ENCODE measurements around the gene GDAP2. TPM values are rescaled to one million over a fixed set of nuclear protein-coding genes. Genes with fewer than 3 reads are reported as not detected.

The GDAP2 gene
- total RNA-seq, 4 donors from 2014 or later = 9.6 to 43.5 (median 31.5) TPM

- Histone ChIP-seq H3K4me3 (no peak overlapping the region), H3K4me1 (no peaks in the 10 kb centered on the region), H3K27me3 (no peaks in the 10 kb centered on the region), H3K36me3 (no peaks in the 10 kb centered on the region), H3K9me3 (no peaks in the 10 kb centered on the region), H3K27ac (no peak overlapping the region)
- intact Hi-C loops (cut with DNase I; ENCODE audit: low total_unique reads) = no loop called here
- TF ChIP-seq POLR2A (IDR thresholded peaks at IDR 0.05) (no peak), CTCF (IDR thresholded peaks at IDR 0.05) (no peak), EP300 (IDR thresholded peaks at IDR 0.05; ENCODE audit: low read depth) (no peak), POLR2AphosphoS5 (IDR thresholded peaks at IDR 0.05) (no peak)
- WGBS, 2 donors (ENCODE audit: low coverage in 1 of 2) = 86% methylated on average over 1 of the region's 1 CpG; no CpG with 5 or more reads in 1 of the 2 donors
- DNase-seq = no peak
- in situ Hi-C loops (cut with MboI; ENCODE audit: low pct_ligation_motif_present in 1 of 4, low pct_unique_long_range_greater_than_20kb in 1 of 4, low sequenced_read_pairs in 3 of 4) = no loop called here
These were observed 93.4 kb downstream of the GDAP2 start for GRCh38 chr1:117836069-117836468.

- H3K36me3 ChIP-seq = no peaks in the 10 kb centered on the region
- in situ Hi-C loops (cut with MboI; ENCODE audit: low pct_ligation_motif_present in 1 of 4, low pct_unique_long_range_greater_than_20kb in 1 of 4, low sequenced_read_pairs in 3 of 4) = no loop called here
- intact Hi-C loops (cut with DNase I; ENCODE audit: low total_unique reads) = no loop called here
- H3K9me3 ChIP-seq = no peaks in the 10 kb centered on the region
- WGBS, 2 donors (ENCODE audit: low coverage in 1 of 2) = 72 to 89% methylated on average over 4 of the region's 4 CpGs
- H3K27me3 ChIP-seq = no peaks in the 10 kb centered on the region
- TF ChIP-seq CTCF (IDR thresholded peaks at IDR 0.05) (no peak), EP300 (IDR thresholded peaks at IDR 0.05; ENCODE audit: low read depth) (no peak), POLR2A (IDR thresholded peaks at IDR 0.05) (no peak), POLR2AphosphoS5 (IDR thresholded peaks at IDR 0.05) (no peak)
- no peaks in the 10 kb centered on the region for H3K4me1 ChIP-seq
- H3K4me3 ChIP-seq = no peak overlapping the region
- DNase-seq = no peak
- H3K27ac ChIP-seq = no peak overlapping the region
These were observed 95.0 kb downstream of the GDAP2 start for GRCh38 chr1:117834416-117834815.

GRCh38 chr1:117832453-117832852 lies 97.0 kb downstream of the GDAP2 start:
- Histone ChIP-seq H3K9me3 (no peaks in the 10 kb centered on the region), H3K4me3 (no peak overlapping the region), H3K36me3 (no peaks in the 10 kb centered on the region), H3K27ac (no peak overlapping the region), H3K27me3 (no peaks in the 10 kb centered on the region), H3K4me1 (peaks cover 0 to 3% (median 0%) of the 10 kb centered on the region in 4 donors)
- in situ Hi-C loops (cut with MboI; ENCODE audit: low pct_ligation_motif_present in 1 of 4, low pct_unique_long_range_greater_than_20kb in 1 of 4, low sequenced_read_pairs in 3 of 4) (no loop called here), intact Hi-C loops (cut with DNase I; ENCODE audit: low total_unique reads) (no loop called here)
- no peak for DNase-seq
- TF ChIP-seq EP300 (IDR thresholded peaks at IDR 0.05; ENCODE audit: low read depth) (no peak), POLR2A (IDR thresholded peaks at IDR 0.05) (no peak), POLR2AphosphoS5 (IDR thresholded peaks at IDR 0.05) (no peak), CTCF (IDR thresholded peaks at IDR 0.05) (no peak)

- no peaks in the 10 kb centered on the region for H3K27me3 ChIP-seq
- H3K4me3 ChIP-seq = no peak overlapping the region
- H3K4me1 ChIP-seq = peaks cover 0 to 3% (median 0%) of the 10 kb centered on the region in 4 donors
- no peaks in the 10 kb centered on the region for H3K36me3 ChIP-seq
- DNase-seq = no peak
- H3K27ac ChIP-seq = no peak overlapping the region
- intact Hi-C loops (cut with DNase I; ENCODE audit: low total_unique reads) (no loop called here), in situ Hi-C loops (cut with MboI; ENCODE audit: low pct_ligation_motif_present in 1 of 4, low pct_unique_long_range_greater_than_20kb in 1 of 4, low sequenced_read_pairs in 3 of 4) (no loop called here)
- 43 to 96% methylated on average over 1 to 4 of the region's 4 CpGs for WGBS, 2 donors (ENCODE audit: low coverage in 1 of 2)
- TF ChIP-seq POLR2AphosphoS5 (IDR thresholded peaks at IDR 0.05) (no peak), POLR2A (IDR thresholded peaks at IDR 0.05) (no peak), EP300 (IDR thresholded peaks at IDR 0.05; ENCODE audit: low read depth) (no peak), CTCF (IDR thresholded peaks at IDR 0.05) (no peak)
- H3K9me3 ChIP-seq = no peaks in the 10 kb centered on the region
These were observed 99.2 kb downstream of the GDAP2 start for GRCh38 chr1:117830222-117830621.
